Hepatocyte (in vitro differentiated cells): Measurements from ENCODE around the gene GPR89B.
"Not testable (repeated sequence)": the region's sequence is repeated elsewhere in the genome, so short reads cannot be mapped to it uniquely, and the experiment has no call there.

Experiments used
- EZH2 ChIP-seq: fragments of 200-600 bp; sonication (generic); IDR thresholded peaks from 2 replicates; pipeline ENCODE4 v1.6.1; 2016; ENCODE audit warnings: antibody characterized with exemption, mild to moderate bottlenecking, borderline replicate concordance
- EZH2phosphoT487 ChIP-seq: fragments of 200-600 bp; sonication (generic); IDR thresholded peaks from one replicate; pipeline ENCODE4 v1.6.1; 2018; ENCODE audit warnings: antibody characterized with exemption, mild to moderate bottlenecking, low read depth, moderate library complexity; ENCODE audit not compliant: unreplicated experiment, severe bottlenecking
- TF ChIP-seq, protein P1 (sequence below): fragments of 200-600 bp; sonication (generic); IDR thresholded peaks from 2 replicates; pipeline ENCODE4 v1.5.1; 2016; ENCODE audit warnings: antibody characterized with exemption, mild to moderate bottlenecking; ENCODE audit not compliant: poor library complexity

DNA sequence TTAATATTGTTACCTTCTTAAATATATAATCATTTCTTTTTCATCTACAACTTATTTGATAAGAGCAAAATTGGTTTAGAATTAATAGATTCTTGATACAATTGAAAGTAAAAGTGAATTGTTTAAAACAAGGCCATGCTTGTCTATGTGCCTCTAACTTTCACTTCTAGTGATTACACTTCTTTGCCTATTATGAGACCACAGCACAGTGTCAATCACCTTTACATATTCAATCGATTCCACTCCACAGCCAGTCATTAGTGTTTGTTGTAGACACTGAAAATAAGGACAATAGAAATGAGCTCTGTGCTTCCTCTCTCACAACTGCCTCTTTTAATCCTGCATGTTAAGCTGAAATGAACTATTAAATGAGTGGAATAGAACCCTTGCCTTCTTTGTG lies 36.4 kb downstream of the GPR89B start:
- TF ChIP-seq, protein P1, sequence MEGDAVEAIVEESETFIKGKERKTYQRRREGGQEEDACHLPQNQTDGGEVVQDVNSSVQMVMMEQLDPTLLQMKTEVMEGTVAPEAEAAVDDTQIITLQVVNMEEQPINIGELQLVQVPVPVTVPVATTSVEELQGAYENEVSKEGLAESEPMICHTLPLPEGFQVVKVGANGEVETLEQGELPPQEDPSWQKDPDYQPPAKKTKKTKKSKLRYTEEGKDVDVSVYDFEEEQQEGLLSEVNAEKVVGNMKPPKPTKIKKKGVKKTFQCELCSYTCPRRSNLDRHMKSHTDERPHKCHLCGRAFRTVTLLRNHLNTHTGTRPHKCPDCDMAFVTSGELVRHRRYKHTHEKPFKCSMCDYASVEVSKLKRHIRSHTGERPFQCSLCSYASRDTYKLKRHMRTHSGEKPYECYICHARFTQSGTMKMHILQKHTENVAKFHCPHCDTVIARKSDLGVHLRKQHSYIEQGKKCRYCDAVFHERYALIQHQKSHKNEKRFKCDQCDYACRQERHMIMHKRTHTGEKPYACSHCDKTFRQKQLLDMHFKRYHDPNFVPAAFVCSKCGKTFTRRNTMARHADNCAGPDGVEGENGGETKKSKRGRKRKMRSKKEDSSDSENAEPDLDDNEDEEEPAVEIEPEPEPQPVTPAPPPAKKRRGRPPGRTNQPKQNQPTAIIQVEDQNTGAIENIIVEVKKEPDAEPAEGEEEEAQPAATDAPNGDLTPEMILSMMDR, result not testable (repeated sequence)
- not testable (repeated sequence) for TF ChIP-seq EZH2phosphoT487, EZH2
